HG03196 (cell line): ENCODE data around the gene RAB11FIP4.

ENCODE experiments used
- ATAC-seq: cut with Tn5 transposase; IDR thresholded peaks from one replicate; pipeline ENCODE4 v1.9.1; 2021; ENCODE audit not compliant: unreplicated experiment

Gene RAB11FIP4

GRCh38 chr17:31582151-31582907 lies 190.9 kb downstream of the RAB11FIP4 start:
- peak; percentile 52 for ATAC-seq

- no peak for ATAC-seq
Observed at GRCh38 chr17:31583772-31584356, 192.4 kb downstream of the RAB11FIP4 start.

DNA sequence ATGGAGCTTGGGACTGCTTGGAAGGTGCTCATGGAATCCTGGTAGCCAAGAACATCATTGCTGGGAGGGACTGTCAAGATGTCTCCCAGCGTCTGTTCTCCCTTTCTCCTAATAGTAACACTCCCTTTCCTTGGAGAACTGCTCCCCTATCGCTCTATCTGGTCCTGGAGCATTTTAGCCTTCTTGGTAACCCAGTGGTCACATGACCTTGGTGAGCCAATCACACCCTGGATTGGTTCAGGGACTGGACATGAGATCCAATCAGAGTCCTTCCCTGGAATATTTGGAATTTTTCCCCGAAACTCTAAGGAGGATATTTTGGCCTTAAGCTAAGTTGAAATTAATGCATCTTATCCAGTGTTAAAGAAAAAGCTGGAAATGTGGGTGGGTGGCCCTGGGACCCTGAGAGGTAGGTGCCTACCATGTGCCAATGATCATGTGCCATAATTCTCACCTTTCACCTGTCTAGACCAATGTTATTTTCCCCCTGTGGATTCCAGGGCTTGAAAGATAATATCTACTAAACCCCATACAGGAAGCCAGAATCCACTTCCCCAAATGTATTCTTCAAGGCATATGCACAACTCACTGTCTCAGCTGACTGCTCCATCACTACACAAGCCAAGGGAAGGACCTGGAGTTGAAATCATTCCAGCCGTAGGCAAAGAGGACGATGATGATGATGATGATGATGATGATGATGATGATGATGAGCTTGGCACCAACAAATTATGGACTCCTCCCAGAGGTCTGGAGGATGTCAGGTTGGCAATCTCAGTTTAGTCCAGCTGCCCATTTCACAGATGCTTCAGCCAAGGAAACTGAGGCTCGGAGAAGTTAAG lies 193.2 kb downstream of the RAB11FIP4 start:
- no peak for ATAC-seq

- ATAC-seq: no peak
Observed at GRCh38 chr17:31585280-31585630, 193.8 kb downstream of the RAB11FIP4 start.

GRCh38 chr17:31586946-31587345 lies 195.5 kb downstream of the RAB11FIP4 start:
- no peak for ATAC-seq

DNA sequence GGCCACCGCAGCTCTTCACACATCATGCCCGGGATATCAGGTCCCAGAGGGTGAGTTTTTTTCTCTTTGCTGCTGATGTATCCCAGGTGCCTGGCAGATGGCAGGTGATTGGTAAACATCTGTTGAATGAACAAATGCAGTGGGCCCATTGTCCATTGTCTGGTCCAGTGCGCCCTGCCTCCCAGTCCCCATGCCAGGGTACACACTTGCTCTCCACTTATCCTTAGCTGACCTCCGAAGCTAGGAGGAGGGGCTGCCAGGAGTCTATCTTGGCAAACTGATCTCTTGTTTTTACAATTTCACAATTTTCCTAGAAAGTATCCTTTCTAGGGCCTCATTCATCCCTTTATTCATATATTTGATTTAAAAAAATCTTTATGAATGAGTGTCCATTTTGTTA lies 196.0 kb downstream of the RAB11FIP4 start:
- ATAC-seq: no peak
